Fibroblast of the aortic adventitia (primary cell): ENCODE measurements around the gene TENT4A. TPM values are rescaled to one million over a fixed set of nuclear protein-coding genes. Genes with fewer than 3 reads are reported as not detected.

Source experiments
- DNase-seq: peaks from one replicate; pipeline ENCODE4 v3.0.0-alpha.2; 2010; ENCODE audit warnings: low read depth
- H3K4me3 ChIP-seq: 2 replicates; pipeline ENCODE4 v1.5.1; 2011; ENCODE audit warnings: low read depth, mild to moderate bottlenecking, control low read depth, low read length, moderate library complexity
- total RNA-seq: library from RNA; depleted of rRNA; stranded (reverse); fragments of >200 nt; gene quantifications from 2 replicates; pipeline ENCODE4 v1.2.3, GENCODE V29; 2012; ENCODE audit warnings: low replicate concordance
- TF ChIP-seq, protein P1 (sequence below): IDR thresholded peaks from 2 replicates; pipeline ENCODE4 v1.5.1; 2011; ENCODE audit warnings: mild to moderate bottlenecking, low read length, control low read depth, inconsistent platforms; ENCODE audit not compliant: insufficient read depth

The TENT4A gene
- total RNA-seq, 1 donor = 21.4 TPM

DNA sequence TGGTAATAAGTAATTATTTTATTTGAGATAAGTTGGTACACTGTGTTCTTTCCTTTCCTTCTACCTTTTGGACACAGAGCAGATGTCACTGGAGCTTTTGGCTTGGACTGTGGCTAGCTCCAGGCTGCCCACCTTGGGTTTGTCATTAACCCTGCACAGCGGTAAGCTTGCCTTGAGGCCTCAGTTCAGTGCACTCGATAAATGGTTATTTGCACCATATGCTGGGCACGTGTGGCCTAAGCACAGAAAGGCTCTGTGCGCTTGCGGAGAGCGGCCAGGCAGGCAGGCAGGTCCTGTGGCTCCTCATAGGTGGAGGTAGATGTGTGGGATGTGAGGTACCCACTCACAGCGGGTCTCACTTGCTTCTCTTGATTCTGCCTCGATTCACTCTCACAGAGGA, 30.0 kb upstream of the TENT4A start:
- no peak for DNase-seq
- no peak overlapping the region for H3K4me3 ChIP-seq
- TF ChIP-seq, protein P1, sequence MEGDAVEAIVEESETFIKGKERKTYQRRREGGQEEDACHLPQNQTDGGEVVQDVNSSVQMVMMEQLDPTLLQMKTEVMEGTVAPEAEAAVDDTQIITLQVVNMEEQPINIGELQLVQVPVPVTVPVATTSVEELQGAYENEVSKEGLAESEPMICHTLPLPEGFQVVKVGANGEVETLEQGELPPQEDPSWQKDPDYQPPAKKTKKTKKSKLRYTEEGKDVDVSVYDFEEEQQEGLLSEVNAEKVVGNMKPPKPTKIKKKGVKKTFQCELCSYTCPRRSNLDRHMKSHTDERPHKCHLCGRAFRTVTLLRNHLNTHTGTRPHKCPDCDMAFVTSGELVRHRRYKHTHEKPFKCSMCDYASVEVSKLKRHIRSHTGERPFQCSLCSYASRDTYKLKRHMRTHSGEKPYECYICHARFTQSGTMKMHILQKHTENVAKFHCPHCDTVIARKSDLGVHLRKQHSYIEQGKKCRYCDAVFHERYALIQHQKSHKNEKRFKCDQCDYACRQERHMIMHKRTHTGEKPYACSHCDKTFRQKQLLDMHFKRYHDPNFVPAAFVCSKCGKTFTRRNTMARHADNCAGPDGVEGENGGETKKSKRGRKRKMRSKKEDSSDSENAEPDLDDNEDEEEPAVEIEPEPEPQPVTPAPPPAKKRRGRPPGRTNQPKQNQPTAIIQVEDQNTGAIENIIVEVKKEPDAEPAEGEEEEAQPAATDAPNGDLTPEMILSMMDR = no peak

DNA sequence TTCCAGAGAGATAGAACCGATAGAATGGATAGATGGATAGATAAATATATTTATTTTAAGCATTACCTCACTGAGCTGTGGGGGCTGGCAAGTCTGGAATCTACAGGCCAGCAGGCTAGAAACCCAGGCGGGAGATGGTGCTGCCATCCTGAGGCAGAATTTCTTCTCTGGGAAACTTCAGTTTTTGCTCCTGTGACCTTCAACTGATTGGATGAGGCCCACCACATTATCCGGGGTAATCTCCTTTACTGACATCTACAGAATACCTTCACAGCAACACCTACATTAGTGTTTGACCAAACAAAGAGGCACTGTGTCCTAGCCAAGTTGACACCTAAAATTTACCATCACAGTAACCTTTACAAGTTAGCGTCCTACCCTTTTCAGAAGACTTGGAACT, 29.2 kb upstream of the TENT4A start:
- TF ChIP-seq, protein P1 = no peak
- H3K4me3 ChIP-seq = no peak overlapping the region
- no peak for DNase-seq

DNA sequence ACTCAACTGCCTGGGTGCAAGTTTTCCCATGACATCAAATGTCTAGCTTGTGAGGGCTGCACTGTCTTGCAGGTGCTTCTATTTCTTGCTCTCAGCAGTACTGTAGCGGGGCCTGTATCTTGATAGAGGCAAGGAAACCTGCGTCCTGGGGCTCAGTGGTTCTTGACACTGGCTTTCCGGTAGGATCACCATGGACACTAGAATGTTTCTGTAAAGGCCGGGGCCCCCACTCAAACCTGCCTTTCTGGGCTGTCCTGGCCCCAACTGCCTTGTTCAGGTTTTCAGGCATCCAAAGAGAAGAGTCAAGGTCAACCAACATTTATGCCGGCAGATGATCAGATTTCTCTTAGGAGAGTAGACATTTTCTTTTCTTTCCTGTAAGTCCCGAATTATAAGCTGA, 26.7 kb upstream of the TENT4A start:
- TF ChIP-seq, protein P1 = no peak
- DNase-seq = no peak
- H3K4me3 ChIP-seq = no peak overlapping the region

DNA sequence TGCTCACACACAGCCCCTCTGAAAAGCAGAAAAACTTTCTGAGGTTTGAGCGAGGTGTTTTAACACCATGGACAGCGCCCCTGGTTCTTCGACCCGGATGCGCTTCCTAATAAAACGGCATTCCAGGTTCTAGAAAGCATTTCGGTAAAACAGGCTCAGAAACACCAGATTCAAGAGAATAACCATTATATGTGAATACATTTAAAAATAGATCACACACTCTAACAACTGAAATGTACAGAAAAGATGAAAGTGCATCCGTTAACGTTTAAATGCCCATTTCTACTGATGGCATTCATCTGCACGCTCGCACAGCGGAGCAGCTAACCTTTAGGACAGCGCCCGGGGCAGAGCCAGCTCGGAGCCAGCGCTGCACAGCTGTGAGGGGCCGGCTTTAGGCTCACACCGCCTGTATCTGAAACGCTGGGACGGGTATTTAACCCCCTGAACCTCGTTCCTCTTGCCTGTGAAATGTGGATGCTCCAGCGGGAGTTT, 26.3 kb upstream of the TENT4A start:
- peak overlapping the region; percentile 53 for H3K4me3 ChIP-seq
- TF ChIP-seq, protein P1 = no peak
- peak; percentile 69 for DNase-seq

DNA sequence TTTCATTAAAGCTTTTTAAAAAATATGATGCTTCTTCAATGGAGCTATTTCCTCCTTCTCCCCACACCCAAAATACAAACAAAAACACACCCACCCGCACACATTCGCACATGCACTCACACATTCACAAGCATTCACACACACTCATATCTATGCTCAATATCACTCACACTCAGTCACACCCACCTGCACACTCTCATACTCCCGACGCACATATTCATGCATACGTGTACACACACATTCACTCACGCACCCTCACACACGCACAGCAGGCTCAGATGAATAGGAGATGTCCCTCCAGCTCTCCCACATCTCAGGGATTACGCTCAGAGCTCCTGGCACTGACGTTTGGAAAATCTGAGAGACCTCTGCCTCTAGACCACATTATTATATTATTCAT, 25.7 kb upstream of the TENT4A start:
- TF ChIP-seq, protein P1 = no peak
- no peak for DNase-seq
- no peak overlapping the region for H3K4me3 ChIP-seq

DNA sequence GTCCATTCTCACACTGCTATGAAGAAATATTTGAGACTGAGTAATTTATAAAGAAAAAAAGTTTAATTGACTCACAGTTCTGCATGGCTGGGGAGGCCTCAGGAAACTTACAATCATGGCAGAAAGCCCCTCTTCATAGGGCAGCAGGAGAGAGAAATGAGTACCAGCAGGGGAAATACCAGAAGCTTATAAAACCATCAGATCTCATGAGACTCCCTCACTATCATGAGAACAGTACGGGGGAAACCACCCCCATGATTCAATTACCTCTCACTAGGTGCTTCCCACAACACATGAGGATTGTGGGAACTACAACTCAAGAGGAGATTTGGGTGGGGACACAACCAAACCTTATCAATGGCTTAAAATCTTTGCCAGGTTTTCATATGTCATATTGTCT, 20.3 kb upstream of the TENT4A start:
- DNase-seq = no peak
- TF ChIP-seq, protein P1 = no peak
- no peak overlapping the region for H3K4me3 ChIP-seq

DNA sequence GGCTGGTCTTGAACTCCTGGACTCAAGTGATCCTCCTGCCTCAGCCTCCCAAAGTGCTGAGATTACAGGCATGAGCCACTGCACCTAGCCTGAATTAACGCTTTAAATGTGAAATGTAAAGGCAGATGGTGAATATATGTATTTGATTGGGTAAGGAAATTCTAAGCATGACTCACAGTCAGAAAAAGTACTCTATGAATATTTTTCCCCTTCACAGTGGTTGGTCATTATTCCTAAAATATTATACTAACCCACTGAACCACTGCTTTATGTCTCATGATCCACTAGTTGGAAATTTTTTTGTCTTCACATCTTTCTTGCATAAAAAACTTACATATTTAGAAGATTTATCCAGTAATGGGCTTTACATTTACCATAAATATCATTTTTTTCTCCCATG, 14.5 kb upstream of the TENT4A start:
- TF ChIP-seq, protein P1 = no peak
- DNase-seq = no peak
- H3K4me3 ChIP-seq = no peak overlapping the region
